NCI-H2171 (cell line): Measurements from ENCODE around the gene WDR44.
"Not testable (repeated sequence)": the region's sequence is repeated elsewhere in the genome, so short reads cannot be mapped to it uniquely, and the experiment has no call there.

ENCODE experiments used
- DNase-seq: peaks from one replicate; lab custom pipeline; 2025; lab: John Stamatoyannopoulos, UW

WDR44 gene, protein sequence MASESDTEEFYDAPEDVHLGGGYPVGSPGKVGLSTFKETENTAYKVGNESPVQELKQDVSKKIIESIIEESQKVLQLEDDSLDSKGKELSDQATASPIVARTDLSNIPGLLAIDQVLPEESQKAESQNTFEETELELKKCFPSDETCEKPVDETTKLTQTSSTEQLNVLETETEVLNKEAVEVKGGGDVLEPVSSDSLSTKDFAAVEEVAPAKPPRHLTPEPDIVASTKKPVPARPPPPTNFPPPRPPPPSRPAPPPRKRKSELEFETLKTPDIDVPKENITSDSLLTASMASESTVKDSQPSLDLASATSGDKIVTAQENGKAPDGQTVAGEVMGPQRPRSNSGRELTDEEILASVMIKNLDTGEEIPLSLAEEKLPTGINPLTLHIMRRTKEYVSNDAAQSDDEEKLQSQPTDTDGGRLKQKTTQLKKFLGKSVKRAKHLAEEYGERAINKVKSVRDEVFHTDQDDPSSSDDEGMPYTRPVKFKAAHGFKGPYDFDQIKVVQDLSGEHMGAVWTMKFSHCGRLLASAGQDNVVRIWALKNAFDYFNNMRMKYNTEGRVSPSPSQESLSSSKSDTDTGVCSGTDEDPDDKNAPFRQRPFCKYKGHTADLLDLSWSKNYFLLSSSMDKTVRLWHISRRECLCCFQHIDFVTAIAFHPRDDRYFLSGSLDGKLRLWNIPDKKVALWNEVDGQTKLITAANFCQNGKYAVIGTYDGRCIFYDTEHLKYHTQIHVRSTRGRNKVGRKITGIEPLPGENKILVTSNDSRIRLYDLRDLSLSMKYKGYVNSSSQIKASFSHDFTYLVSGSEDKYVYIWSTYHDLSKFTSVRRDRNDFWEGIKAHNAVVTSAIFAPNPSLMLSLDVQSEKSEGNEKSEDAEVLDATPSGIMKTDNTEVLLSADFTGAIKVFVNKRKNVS

DNA sequence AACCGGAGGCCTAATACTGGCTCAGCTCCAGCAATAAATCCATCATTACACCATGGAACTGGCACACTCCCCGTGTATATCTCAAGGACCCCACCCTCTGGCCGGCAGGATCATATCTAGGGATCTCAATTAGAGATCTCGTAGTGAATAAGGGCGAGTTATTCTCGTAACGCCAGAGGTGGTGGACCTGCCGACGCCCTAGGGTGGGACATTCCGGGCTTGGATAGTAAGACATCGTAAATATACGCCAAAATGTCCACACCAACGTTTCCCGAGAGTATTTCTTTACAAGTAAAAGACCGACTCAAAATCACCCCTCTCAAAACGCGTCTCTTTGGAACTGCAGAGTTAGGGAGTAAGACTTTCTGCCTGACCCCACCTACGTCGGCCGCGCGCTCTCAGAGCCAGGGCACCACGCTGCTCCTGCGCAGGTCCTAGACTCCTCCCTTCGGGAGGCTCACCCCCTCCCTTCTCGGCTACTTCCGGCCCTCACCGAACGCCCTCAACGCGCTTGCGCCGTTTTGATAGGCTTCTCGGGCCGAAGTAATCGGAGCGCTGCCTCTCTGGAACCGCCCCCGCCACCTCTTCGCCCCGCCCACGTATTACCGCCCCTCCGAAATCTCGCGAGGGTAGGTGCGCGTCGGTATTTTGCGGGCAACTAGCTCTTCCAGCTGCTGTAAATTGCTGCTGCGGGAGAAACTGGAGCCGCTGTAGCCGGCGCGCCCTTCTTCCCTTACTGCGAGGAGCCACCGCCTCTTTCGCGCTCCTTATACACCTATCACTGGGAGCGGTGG, at the start of gene WDR44:
WDR44 (plus strand) TSS at position 643 of the 794 bp plus-strand sequence. CDS start 398 bp downstream, outside the sequence.
- peak; percentile 87 for DNase-seq

DNA sequence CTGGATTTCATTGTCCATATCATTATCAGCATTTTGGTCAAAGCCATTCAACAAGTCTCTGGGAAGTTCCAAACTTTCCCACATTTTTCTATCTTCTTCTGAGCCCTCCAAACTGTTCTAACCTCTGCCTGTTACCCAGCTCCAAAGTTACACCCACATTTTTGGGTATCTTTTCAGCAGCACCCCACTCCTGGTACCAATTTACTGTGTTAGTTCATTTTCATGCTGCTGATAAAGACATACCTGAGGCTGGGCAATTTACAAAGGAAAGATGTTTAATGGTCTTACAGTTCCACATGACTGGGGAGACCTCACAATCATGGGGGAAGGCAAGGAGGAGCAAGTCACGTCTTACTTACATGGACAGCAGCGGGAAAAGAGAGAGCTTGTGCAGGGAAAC, 40.1 kb upstream of the WDR44 start:
- not testable (repeated sequence) for DNase-seq

DNA sequence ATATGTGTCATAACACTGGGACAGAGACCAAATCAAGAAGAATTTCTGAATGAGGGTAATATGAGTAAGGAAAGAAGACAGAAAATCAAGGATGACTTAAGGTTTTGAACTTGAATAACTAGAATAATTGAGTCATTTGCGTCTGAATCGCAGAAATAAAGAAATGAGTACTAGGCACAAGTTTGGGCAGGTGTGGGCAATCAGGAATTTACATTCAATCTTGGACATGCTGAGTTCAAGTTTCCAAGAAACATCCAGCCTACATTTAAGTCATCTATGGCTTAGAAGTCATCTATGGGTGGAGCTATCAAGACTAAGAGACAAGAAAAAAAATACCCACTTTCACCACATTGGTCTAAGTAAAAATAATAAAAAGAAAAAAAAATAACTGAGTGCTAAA, 30.4 kb upstream of the WDR44 start:
- no peak for DNase-seq

DNA sequence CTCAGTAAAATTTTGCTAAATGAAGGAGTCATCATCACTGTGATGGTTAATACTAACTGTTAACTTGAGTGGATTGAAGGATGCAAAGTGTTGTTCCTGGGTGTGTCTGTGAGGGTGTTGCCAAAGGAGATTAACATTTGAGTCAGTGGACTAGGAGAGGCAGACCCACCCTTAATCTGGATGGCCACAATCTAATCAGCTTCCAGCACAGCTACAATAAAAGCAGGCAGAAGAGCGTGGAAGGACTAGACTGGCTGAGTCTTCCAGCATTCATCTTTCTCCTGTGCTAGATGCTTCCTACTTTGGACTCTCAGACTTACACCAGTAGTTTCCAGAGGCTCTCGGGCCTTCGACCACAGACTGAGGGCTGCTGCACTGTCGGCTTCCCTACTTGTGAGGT, 21.3 kb upstream of the WDR44 start:
- DNase-seq: no peak

DNA sequence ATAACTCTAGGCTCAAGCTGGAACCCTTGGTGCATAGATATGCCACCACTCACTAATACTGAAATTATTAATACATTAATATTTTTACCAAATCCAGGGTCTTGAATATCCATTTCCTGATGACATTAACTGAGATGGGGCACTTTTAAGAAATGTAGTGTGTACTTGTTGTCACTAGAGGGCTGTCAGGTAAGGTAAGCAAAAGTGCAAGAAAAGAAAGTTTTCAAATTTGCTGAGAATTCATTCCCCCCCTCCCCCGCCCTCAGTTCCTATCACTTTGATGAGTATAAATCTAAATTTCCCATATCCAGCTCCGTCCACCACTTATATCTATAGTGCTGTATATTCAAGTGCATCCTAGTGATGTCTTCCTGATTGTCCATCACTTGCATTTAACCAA, 20.5 kb upstream of the WDR44 start:
- no peak for DNase-seq

DNA sequence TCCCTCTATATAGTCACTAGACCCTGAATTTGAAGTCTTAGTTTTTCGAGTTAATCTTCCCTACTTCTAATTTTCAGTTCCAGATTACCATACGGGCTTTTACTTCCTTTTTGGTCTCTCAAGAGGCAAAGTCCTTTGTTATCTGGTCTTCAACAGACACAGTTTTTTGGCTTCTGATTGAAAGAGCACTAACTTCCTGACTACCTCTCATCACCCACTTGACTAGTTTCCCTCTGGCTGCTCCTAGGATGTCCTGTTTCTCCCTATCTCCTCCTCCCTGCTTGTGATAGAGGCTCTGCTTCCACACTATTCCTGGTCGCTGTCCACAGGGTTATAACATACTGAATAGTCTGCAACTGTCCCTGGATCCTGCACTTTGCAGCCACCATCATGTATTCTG, 16.7 kb upstream of the WDR44 start:
- DNase-seq: no peak

DNA sequence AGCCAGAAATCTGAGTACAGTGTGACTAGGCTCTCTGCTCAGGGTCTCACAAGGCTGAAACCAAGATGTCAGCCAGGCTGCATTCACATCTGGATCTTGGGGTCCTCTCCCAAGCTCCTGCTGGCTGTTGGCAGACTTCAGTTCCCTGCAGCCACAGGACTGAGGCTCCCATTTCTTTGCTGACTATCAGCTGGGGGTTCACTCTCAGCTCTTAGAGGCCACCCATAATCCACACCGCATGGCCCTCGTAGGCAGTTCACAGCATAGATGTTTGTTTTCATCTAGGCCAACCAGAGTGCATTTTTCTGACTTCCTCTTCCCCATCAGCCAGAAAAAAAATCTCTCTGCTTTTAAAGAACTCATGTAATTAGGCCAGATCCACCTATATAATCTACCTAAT, 8.2 kb upstream of the WDR44 start:
- no peak for DNase-seq

DNA sequence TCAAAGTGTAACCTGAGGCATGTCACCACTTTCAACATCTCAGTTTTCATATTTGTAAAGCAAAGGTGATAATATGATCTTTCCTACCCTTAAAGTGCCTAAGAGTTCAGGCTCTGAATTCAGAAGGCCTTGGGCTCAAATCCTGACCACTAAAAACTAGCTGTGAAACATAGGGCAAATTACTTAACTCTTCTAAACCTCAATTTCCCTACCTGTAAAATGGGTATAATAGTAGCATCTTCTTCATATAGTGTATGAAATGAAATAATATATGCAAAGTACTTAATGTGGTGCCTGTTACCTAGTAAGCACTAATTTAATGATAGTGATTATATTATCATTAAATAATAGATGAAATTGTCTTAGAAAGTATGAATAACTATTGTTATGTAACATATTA, 7.0 kb upstream of the WDR44 start:
- no peak for DNase-seq

DNA sequence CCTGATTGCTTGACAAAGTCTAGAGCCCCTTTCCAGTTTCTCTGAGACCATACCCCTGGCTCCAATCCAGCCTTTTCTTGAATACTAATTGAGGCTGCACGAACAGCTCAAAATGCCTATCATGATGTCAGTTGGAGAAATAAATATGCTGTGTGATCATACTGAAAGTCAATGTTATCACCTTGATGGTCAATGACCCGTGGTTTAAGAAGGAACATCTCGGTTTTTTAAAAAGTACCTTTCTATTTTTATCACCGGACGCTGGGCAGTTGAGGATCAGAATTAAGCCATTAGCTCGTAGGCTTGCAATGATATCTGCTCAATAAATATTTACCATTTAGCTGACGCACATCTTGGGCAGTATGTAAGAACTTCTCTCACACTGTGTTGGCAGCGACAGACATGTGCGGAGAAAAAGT, 852 bp upstream of the WDR44 start:
- DNase-seq: peak; percentile 1

DNA sequence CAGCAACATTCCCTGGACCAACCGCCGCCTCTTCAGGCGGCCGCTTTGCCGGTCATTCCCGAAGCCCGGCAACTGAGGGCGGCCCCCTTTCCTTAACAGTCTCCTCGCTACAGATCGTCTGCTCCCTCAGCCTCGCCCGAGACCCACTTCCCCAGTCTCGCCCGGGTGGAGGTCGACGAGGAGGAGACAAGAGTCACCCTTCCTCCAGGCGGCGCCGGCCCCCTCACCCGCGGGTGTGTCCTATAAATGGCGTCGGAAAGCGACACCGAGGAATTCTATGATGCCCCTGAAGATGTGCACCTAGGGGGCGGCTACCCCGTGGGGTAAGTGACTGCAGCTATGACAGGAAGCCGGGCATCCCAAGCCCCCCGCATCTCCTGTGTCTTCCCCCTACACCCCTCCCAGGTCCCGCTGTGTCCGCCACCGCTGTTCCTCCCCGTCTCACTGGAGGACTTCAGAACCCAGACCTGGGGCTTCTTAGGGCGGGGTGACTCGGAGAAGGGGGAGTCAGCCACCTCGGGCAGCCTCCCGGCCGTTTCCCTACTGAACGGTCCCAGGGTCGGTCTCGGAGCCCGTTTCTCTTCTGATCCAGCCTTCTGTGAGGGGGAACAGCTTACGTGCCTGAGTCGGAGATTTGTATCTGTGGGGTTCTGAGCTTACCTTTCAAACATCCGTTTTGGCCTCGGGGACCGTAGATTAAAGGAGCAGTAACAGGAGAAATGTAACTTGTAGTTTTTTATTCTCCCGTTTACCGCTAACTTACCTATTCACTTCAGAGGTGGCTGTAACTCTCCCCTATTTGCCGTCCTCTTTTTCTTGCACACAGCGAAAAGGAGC, 570 bp downstream of the WDR44 start:
- peak; percentile 24 for DNase-seq

DNA sequence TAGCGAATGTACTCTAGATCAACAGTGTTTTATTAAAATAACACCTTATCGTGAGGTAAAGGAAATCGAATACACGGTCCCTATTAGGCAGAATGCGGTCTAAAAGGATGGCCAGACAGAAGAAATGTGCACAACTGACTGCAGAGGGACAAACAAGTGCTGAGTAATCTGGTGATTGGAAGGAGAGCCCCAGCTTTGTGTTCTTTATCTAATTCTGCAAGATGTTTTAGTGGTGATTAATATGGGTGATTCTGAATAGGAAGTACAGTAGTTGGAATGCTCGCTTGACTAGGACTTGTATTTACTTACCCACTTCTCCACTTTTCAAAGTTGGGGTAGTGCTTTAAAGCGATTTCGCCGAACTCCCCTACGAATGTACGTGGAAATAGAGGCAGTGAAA, 1.2 kb downstream of the WDR44 start:
- no peak for DNase-seq

DNA sequence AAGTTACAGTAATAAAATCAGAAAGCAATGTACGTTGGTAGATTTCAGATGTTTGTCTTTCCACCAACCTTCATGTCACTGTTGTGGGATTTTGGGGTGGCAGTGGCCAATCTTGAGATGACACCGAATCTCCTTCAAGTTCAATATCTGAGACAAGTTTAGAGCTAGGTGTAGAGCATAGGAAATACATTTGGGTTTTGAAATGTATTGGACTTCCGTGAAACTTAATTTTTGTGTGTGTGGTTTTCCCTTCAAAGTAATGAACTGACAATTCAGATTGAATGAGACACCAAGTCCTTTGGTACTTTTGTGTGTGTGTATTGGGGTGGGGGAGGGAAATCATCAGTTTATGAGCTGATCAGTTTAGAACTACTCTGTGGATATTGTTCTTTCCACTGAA, 1.8 kb downstream of the WDR44 start:
- no peak for DNase-seq

DNA sequence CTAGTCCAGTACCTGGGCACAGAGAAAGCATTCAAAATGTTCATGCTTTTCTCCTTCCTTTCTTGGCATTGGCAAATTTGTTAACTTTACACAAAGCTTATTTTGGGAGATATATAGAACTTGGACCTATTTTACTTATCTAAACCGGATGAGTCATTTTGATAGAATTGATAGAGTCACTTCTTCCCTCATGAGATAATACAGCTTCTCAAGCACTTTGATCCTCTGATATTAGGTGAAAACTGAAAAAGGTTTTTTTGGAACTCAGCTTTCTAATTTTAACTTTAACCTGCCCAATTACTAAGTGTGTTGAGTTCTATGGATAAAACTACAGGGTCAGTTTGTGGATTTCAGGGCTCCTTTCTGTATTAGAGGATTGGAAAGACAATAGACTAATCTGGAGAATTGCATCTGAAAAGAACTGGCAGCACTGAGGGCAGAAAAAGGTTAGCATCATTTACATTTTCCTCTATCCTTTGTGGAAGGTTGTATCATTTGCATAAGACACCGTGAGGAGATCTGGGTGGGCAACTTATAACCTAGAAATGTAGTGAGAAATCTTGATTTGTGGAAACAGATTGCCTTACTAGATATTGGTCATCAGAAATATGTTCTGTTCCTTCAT, 2.4 kb downstream of the WDR44 start:
- no peak for DNase-seq

DNA sequence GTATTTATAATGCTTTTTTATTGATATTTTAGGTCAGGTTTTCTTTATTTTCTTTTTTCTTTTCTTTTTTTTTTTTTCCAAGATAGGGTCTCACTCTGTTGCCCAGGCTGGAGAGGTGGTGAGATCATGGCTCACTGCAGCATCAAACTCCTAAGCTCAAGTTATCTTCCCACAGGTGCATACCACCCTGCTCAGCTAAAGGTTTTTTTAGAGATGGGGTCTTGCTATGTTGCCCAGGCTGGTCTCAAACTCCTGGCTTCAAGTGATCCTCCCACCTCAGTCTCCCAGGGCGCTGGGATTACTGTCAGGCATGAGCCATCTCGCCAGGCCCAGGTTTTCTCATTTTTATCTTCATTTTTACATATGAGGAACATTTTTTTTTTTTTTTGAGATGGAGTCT, 3.3 kb downstream of the WDR44 start:
- no peak for DNase-seq

DNA sequence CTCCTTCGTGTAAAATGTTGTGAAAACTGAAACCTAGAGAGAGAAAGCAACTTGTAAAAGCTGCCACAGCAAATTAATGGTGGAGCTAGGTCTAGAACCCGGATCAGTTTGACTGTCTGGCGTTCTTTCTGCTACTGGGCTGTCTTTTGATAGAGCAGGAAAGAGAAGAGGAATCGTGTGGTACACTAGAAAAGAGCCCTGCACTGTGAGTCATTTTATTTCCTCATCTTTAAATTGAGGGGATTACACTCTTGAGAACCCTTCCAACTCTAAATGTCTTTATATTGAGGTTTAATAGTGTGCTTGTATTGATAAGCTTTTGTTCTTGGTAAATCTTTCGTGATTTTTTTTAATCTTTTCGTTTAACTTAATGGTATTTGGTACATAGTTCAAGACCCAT, 4.3 kb downstream of the WDR44 start:
- DNase-seq: no peak

DNA sequence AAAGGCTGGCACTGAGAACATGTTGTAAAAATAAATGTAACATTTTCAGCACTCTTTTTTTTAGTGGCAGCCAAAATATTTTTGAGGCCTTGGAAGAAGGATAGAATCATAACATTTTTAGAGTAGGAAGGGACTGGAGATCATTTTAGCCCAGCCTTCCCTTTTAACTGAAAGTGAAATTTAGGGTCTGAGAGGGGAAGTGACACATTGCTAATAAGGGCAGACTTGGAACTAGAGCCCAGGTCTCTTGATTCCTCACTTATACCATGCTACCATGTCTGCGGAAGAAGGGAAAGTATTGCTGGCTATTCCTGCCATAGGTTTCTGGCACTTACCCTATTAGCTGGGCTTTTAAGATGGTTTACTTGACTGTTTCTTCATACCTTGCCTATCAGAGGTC, 4.8 kb downstream of the WDR44 start:
- DNase-seq: no peak

DNA sequence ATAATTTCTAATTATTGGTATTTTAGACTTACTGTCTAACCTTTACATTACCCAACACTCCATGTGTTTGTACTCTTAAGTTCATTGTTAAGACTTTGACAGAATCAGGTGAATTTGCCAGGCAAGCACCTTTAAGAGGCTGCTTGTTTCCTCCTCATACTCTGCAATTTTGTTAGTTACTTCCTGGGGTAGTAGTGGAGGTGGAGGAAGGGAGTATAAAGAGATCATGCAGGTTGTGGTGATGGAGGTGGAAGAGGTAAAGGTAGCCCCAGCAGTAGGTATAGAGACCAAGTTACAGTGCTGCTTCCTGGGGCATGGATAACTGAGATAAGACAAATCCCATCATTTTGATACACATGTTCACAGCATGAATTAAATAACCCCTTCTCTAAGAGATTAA, 6.7 kb downstream of the WDR44 start:
- no peak for DNase-seq

DNA sequence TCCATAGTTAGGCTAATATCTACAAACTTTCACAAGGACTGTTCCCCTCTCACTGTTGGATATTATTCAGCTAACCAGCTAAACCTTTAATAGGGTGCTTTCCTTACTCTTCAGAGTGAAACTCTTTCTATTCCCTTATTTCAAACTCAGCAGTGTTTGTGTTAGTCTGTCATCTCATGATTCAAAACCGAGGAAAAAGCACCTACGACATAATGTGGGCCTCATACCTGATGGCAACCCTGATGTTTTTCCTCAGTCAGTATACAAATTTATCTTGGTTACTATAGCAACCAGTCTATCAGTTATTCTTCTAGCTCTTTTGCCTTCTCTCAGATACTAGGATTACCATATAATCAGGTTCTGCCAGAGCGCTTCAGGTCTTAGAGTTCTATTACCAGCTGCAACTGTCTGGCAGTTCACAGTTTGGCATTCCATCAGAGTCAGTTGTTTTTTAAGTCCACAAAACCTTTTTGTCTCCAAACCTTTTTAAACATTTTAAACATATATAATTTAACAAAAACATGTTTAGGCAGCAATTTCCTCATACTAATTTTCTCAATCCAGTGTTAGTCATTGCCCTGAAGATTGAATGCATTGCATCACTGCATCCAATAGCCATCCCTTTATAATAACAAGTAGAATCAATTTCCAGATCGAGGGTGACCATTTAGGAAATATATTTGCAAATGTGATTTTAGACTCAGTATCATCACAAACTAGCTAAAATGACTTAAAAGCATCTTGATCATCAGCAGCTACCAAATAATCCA, 7.4 kb downstream of the WDR44 start:
- no peak for DNase-seq

DNA sequence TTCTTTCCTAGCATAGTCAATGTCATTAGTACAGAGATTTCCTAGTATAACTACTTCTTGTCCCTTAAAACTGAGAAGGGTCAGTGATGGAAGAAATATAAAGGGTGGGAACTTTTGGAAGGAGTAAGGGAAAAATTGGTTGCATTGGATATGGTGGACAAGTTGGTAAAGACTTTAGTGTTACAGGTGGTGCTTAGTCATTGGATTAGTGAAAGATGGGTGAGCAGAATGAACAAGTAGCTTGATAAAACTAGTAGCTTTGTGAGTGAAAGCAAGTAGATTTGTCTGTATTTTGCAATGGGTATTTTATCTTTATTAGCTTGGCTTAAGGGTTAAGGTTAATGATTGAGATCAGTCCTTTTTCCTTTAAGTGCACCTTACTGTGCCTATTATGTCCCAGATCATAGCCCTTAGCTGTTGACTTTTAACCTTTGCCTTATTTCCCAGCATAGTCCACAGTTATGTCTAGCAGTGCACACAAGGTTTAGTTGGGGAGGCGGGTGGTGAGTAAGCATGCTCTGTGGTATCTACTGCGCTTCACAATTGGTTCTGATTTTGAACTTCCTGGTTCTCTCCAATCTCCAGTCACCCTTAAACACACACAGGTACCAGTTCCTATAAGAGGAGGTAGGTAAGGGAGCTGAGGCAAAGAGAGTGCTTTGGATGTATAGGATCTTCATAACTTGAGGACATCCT, 9.5 kb downstream of the WDR44 start:
- DNase-seq: no peak
